UCSD-AML1 (cell line): ENCODE results near the gene DDA1.

Source experiments
- DNase-seq: peaks from one replicate; lab custom pipeline; 2025; ENCODE audit not compliant: unreplicated experiment; lab: John Stamatoyannopoulos, UW

Gene DDA1

DNA sequence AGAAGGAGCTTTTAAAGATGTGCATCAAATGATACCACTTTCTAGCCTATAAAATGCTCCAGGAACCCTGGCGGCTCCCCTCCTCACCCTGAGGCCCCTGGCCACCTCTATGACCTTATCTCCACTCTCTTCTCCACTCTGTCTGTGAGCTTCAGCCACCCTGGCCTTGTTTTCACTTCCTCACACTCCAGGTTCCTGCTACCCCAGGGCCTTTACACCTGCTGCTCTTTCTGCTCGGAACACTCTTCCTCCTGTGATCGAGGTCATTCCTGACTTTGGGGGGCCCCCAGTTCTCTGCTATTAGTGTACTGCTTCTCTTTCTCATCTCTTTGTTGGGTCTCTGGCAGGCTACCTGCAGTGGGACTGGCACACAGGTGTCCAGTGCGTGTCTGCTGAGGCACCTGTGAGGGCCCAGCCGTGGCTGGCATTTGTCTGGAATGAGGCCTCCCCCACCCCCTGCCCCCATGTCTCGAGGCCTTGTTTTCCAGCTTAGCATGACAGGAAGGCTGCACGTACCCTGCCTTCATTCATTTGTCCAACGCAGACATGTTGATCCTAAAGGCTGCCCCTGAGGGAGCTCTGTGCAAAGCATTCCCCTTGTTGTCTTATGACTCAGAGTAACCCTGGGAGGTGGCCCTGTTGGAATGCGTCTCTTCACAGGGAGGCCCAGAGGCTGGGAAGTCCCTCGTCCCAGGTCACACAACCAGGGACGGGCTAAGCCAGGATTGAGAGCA, 2.3 kb downstream of the DDA1 start:
- DNase-seq, result no peak

DNA sequence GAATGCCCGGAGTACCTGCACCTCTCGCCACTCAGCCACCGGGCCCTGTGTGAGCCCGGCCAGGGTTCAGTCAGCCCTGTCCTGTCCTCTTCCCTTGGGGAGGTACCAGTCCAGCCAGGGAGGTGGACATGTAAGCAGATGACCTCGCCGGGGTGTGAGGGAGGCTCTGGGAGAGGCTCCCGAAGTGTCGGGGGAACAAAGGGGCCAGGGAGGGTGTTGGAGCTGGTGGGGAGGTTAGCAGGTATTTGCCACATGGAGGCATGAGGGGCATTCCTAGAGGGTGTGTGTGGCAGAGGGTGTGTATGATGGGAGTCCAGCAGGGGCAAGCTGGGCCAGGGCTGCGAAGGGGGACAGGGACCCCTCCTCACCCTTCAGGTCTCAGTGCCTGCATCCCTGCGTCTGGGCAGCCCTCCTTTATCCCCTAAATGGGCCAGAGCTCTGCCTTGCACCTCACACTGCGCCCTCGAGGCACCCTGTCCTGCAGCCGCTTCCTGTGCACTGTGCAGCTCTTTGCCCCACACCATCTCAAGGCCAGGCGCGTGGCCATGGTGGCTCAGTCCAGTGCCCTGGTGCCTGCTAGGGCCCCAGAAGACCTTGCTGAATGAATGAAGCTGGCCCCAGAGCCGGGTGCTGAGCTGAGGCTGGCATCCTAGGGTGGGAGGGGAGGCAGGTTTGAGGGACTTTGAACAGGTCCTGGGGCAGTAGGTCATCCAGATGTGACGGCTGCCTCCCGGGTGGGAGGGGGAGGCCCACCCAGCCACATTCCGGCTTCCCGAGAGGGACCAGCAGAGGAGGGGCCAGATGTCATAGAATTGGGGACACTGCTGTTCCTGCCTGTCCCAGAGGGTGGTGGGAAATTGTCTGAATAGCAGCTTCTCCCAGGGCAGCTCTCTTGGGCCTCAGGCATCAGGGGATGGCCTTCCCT, 3.1 kb downstream of the DDA1 start:
- no peak for DNase-seq

DNA sequence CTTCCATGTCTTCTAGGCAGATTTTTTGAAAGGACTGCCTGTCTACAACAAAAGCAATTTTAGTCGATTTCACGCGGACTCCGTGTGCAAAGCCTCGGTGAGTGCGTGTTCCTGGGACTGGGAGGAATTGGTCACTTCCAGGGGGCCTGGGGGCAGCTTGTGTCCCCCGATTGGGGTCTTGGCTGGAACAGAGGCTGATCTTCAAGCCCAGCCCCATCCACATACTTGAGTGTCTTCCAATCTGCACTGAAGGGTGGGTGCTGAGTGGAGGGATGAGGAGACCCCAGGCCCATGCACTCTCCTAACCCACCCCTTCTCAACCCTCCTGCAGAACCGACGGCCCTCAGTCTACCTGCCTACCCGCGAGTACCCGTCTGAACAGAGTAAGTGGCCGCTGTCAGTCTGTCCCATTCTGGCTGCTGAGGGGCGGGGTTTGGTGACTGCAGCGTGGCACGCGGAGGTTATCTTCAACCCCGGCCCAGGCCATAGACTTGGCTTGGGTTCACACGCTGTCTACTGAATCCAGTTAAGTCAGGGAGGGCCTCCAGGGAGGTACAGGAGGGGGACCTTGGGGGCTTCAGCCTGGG, 4.7 kb downstream of the DDA1 start:
- no peak for DNase-seq

DNA sequence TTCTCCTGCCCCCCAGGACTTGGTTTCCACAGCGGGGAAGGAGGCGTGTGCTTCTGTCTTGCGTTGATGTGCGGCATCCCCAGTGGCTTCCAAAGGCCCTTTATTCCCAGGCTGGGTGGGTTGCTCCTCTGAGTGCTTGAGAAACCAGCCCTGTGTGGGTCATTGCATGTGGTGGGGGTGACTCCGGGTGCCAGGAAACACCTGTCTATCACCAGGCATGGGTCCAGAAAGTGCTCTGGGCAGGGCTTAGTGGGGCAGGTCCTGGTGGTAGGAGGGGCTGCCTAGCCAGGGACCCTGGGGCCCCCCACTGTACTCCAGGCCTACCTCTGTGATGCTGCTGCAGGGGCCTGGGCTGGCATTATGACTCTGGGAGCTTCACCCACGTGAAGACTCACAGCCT, 9.6 kb downstream of the DDA1 start:
- no peak for DNase-seq

DNA sequence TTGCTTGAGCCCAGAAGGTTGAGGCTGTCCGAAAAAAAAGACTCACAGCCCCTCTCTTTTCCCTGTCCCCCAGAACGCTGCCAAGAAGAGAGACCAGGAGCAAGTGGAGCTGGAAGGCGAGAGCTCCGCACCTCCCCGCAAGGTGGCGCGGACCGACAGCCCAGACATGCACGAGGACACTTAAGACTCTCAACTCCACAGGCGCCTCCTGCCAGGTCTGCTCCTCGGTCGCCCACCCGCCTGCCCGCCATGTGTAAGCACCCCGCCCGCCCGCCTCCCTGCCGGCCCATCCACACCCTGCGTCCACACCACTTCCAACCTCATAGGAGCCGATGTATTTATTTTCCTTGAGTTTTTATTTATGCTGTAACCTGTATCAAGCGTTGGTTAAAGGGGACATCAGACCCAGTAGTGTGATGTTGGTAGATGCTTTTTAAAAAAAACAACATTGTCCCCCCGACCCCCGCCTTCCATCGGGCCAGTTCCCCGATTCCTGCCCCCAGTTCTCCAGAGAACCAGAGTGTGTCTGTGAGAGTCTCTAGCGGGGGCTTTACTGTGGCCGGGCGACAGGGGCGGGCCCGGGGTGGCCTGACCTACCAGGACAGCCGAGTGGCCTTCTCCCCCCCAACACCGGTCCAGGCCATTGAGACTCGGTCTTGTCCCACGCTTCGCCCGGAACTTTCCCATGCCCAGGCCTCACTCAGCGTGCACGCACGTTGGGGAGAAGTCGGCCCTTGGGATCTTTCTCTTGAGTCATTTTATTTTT, 10.3 kb downstream of the DDA1 start:
- DNase-seq, result no peak

DNA sequence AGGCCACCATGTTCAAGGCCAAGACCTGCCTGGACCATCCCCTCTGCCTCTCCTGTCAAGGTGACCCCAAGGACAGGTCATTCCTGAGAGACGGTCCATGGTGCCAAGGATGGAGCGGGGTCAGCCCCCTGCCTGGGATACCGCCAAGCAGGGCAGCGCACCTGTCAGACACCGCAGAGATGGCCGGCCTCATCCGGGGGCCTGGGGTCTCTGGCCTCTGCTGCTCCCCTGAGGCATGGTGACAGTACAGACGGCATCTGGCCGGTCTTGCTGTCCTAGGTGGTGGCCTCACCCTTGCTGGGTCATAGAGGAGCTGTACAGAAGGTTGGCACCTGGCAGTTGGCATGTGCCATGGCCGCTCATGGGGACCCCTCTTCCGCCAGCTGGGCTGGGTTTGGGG, 11.1 kb downstream of the DDA1 start:
- no peak for DNase-seq

DNA sequence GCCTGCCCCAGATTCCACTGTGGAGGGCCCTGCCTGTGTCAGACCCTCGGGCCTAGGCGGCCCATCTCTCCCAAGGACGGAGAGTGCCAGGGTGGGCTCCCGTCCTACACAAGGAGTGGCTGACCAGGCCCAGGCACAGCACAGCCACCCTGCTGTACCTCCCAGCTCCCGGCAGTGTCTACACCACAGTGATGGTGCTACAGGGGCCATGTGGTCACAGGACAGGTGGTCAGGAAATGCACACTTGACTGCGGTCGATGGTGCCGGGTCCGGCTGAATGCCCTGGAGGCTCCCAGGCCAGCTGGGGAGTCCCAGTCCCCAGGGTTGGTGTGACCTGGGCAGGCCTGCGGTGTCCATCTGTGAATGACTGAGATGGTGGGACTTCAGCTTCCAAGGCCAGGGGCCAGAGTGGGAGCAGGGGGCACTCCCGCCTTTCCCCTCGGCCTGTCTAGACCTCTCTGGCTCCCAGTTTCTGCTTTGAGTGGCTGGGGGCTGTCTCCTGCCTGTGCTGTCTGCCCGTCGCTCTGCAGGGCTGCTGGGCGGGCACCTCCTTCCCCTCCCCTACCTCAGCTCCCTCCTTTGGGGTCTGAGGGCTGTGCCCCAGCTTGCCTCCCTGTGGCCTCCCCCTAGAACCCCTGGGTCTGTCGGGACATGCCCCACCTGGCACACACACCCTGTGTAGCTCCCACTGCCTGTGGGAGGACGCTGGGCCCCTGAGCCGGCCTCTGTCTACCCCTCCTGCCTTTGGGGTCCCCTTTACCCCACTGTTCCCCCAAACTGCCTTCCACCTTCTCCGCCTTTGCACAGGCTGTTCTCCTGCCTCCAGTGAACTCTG, 12.5 kb downstream of the DDA1 start:
- DNase-seq, result no peak

DNA sequence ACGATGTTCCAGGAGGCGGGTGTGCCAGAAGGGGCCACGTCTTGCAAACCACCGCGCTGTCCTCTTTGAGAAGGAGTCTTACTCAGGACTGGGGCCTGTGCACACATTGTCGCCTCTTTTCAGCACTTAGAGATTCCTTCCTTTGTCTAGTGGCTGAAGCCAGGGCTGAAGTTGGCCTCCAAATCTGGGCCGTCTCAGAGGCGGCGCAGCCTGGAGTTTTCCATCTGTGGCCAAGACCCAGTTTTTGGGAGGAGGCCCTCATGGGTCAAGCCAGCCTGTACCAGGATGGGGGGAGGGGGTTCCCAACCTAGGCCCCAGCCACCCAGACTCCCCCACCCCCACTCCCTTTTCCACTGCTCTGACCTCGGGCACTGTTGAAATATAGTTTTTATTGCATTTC, 13.5 kb downstream of the DDA1 start:
- no peak for DNase-seq

DNA sequence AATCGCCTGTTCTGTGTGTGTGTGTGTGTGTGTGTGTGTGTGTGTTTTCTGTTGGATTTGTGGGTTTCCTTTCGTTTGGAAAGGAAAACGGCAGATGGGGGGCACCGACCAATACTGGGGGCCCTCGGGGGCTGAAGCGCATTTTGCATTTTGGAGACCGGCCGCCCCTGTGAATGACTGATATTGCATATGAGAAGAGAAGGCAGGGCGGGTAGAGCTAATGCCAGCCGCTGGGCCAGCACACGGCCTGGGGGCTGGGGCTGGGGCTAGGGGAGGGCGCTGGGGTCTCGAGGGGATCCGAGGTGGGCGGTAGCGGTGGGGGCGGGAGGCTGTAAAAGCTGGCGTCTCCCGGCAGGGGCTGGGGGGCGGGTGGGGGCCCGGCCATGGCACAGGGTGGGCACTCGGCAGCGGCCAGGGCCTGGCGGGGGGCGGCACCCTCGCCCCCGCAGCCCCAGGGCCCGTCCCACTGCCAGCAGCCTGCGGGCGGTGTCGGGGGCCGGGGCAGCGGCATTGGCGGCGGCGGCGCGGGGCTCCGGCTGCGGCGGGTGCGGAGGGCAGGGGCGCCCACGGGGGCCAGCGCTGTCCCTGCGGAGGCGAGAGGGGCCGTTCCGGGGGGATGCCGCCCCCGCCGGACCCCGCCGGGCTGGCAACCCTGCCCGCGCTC, 14.1 kb downstream of the DDA1 start:
- DNase-seq, result no peak

DNA sequence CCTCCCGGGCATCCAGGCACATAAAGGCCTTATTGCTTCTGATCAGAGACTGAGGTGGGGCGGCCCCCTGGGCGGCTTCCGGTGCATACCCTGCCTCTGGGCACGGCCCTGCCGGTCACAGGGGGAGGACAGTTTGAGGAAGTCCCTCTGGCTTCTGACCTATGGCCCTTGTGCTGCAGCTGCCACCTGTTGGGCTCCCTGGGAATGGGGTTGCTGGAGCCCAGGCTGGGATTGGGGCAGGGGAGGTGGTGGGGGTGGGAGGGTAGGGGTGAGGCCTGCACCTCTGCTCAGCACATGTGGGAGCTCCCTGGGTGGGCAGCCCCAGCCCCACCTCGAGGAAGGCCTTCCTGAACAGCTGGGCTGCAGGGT, 14.6 kb downstream of the DDA1 start:
- DNase-seq, result no peak

DNA sequence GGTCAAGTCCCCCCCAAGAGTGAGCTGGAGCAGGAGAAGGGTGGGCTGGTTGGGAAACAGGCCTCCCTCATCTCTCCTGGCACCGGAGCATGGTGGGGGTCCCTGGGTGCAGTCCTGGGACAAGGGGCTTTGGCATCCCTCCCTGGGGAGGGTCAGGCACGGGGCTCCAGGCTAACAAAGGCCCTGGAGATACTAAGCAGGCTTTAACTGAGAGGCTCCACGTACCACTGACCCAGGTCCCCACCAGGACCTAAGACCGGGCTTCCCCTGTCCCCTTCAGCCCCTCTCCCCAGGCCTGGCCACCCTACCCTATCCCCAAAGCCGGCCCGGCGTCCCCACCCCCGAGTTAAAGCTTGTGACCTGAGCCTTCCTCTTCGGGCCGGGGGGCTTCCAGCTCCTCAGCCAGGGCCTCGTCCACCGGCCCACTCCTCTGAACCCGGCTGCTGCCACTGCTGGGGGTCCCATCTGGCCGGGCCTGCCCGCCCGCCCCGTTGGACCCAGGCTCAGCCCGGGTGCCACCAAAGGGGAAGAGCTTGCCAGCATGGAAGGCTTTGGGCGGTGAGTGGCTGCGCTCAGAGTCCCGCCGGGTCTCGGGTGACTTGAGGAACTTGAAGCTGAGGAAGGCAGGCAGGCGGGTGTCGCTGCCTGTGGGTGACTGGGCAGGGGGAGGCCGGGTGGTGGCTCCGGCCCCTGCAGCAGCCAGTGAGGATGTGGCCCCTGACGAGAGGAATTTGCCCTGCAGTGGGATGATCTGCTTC, 15.2 kb downstream of the DDA1 start:
- DNase-seq, result no peak

DNA sequence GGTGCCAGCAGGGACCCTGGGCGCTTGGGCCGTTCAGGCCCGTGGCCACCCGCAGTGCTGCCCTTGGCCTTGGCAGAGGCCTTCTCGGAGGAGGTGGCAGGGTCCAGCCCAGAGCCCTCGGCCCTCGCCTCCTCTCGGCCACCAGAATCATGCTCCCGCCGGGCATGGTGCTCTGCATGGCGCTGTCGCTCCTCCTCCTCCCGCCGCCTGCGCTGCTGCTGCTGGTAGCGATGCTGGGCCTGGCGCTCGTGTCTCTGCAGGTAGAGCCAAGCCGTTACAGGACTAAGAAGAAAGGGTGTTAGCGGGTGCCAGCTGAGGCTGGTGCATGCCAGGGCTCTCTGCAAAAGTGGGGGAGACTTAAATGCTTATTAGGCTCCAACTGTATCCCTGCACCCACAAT, 15.8 kb downstream of the DDA1 start:
- DNase-seq, result no peak

DNA sequence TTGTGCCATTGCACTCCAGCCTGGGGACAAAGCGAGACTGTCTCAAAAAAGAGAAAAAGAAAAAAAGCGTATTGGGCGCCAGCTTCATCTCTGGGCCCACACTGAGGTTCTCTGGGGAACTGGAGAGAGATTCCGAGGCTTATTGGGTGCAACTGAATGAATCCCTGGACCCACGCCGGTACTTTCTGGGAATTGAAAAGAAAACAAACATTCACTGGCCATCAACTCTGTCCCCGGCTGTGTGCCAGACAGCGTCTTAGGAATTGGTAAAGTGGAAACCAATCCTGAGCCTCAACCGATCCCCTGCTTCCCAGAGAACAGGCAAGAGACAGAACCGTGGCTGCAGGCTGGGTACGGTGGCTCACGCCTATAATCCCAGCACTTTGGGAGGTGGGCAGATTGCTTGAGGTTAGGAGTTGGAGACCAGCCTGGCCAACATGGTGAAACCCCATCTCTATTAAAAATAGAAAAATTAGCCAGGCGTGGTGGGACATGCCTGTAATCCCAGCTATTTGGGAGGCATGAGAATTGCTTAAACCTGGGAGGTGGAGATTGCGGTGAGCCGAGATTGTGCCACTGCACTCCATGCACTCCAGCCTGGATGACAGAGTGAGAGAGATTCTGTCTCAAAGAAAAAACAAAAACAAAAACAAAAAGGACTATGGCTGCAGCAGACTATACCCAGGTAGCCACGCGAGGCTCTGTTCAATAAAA, 16.7 kb downstream of the DDA1 start:
- no peak for DNase-seq

DNA sequence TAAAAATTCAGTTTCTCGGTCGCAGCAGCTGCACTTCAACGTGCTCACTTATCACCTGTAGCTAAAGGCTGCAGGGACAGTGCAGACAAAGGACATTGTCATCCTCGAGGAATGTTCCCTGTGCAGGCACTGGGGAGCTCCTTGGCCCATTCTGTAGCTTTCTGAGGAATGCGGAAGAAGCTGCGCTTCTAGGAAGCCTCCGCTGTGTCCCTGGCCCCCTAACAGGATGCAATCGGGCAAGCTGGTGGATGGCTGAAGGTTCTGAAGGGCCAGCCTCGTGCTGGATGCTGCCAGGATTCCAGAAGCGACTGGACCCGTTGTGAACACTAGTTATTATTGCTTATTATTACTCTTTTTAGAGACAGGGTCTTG, 17.2 kb downstream of the DDA1 start:
- DNase-seq, result no peak

DNA sequence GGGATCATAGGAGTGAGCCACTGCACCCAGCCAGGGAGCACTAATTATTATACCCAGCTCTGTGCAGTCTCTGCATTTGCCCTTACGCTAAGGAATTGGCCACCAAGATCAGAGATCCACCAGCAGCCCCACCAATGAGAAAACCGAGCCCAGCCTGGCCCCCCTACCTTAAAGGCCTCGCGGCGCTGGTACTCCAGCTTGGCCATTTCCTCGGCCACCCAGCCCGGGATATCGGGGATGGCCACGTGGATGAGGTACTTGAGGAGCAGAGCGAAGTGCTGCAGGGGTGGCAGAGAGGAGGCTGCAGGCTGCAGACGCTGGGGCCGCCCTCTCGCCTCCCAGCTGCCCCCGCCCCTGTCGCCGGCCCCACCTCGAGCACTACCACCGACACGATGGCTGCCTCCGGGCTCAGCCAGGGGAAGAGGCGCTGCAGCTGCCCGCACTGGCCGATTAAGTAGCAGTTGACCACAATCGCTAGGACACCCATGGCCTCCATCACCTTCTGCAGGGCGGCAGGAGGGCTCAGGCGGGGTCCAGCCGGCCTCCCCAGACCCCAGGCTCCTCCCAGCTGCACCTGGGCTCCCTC, 17.8 kb downstream of the DDA1 start:
- DNase-seq, result no peak

DNA sequence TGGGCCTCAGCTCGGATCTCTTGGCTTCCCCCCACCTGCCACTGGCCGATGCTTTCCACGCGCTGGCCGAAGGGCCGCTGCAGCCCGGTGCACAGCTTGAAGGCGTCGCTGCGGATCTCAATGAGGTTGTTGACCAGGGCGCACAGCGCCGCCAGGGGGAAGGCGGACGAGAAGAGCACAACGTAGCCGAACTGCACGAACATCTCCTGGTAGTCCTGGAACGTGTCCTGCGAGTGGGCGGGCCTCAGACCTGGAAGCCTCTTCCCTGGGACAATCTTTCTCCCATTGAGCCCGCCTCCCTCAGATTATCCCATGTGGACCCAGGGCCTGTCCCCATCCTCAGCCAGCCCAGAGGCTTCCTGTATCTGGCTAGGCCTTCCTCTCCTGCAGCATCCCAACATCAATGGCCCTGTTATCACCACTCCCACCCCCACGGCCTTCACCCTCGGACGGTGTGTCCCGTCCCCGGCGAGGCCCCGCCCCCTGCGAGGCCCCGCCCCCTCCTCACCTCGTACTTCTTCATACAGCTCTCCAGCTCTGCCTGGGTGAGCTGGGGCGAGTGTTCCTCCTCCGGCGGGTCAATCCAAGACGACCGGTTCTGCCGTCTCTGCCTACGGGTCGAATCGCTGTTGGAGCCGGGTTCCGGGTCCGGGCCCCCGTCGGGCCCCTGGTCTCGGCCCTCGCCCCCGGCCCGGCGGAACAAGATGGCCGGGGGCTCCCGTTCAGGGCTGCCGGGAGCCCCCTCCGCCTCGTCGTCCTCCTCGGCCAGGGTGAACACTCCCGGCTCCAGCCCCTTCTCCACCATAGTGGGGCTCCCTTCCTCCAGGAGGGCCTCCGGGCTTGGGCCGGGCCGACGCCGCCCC, 18.5 kb downstream of the DDA1 start:
- no peak for DNase-seq
